Stimulated activated CD8-positive, alpha-beta memory T cell treated with anti-CD3 and anti-CD28 coated beads, Interleukin-7, amount 100 ng/mL, for 1 hour (primary cell): Measurements from ENCODE around the gene FAH.
"Not testable (repeated sequence)": the region's sequence is repeated elsewhere in the genome, so short reads cannot be mapped to it uniquely, and the experiment has no call there.

ENCODE experiments used
- DNase-seq, 2 donors: peaks; one replicate each; pipeline ENCODE4 v3.0.0-alpha.2; 2020; ENCODE audit warnings: low read depth in 2 of 2

Gene FAH

DNA sequence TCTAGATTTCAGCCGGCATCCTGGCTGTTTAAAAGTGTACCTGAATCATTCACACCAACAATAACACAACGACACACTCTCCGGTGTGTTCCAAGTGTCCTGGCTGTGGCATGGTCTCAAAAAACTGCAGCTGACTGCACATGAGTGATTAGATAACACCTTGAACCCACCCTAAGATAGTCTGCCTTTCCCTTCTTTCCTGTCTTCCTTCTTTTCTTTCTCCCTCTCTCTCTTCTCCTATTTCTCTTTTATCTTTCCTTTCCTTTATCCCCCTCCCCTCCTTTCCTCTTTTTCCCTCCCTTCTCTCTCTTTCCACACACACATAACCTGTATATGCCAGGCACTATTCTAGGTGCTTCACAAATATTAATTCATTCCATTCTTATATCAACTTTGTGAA, 1.2 kb upstream of the FAH start:
- no peak for DNase-seq

DNA sequence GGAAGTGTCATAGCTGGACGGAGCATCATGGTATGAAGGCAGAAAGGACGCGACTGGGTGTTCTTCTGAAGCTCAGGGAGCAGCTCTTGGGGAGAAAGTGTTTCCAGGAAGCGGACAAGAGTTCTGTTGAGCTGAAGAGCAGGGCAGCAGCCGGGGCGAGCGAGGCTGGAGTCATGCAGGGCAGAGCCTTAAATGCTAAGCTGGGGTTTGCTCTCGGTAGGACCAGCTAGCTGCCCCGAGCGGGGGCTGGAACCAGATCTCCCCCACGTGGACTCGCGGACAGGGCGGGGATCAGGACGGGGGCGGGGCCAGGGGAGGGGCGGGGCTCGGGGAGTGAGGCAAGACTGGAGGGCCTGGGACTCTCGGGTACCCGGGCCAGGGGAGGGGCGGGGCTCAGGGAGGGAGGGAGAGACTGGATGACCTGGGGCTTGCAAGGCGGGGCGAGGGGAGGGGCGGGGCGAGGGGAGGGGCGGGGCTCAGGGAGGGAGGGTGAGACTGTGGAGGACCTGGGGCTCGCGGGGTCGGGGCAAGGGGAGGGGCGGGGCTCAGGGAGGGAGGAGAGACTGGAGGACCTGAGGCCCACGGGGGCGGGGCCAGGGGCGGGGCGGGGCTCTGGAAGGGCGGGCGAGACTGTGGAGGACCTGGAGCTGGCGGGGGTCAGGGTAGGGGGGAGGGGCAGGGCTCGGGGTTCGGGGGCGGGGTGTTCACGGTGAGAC, 461 bp upstream of the FAH start:
- DNase-seq, result peak; percentile 61 to 70

DNA sequence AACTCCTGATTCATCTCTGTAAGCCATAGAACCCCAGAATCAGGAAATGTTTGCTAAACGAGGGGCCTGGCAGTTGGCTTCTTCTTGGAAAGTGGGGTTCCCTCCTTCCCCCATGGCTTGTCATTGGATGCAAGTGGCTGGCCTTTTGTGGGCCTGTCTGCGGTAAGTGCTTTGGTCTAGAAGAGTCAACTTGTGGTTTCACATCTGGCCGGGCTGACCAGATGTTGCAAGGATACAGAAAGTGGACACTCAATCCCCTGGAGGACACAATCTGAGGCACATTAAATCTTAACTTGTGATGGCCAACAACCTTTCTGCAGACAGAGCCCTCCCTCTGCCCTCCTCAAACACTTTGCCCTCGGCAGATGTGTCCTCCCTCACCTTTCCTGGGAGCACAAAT, 1.1 kb downstream of the FAH start:
- DNase-seq, result no peak

DNA sequence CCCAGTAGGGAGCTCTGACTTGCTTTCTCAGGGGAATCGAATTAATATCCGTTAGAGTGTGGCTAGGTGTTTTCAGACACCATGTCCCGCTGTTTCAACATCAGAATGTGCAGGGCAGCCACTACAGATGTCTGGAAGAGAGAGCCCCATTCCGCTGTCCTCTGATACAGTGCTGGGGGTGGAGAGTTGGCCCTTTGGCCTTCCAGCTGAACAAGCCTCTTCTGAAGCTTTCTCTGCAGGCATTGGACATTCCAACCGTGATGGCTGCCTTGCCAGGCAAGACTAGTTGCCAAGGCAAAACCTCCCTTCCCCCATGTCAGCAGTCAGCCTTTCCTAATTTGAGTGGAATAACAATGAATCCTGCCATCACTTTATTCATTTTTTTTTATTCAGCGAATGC, 1.5 kb downstream of the FAH start:
- DNase-seq, result no peak

DNA sequence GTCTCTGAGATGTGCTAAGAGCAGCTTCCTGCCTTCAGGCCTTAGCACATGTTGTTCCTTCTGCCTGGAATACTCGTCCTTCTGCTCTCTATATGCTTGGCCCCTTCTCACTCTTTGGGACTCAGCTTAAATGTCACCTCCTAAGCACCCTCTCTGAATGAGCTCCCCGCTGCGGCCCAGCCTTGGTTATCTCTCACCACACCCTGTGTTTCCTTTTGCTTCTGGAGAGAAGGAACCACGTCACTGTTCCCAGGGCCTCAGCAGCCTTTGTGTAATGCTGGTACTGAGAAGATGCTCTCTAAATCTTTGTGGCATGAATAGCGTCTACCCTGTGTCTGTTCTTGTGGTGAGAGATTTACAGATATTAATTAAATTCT, 2.2 kb downstream of the FAH start:
- DNase-seq, result no peak

DNA sequence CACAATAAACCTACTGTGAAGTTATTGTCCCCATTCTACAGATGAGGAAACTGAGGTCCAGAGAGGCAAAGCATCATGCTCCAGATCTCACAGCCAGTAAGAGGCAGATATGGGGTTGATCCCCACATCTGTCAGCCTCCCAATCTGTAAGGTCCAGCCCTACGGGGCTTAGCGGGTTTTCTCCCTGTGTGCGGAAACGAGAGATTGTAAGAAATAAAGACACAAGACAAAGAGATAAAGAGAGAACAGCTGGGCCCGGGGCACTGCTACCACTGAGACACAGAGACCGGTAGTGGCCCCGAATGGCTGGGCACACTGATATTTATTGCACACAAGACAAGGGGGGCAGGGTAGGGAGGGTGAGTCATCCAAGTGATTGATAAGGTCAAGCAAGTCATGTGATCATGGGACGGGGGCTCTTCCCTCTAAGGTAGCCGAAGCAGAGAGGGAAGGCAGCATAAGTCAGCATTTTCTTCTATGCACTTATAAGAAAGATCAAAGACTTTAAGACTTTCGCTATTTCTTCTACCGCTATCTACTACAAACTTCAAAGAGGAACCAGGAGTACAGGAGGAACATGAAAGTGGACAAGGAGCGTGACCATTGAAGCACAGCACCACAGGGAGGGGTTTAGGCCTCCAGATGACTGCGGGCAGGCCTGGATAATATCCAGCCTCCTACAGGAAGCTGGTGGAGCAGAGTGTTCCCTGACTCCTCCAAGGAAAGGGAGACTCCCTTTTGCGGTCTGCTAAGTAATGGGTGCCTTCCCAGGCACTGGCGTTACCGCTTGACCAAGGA, 2.8 kb downstream of the FAH start:
- DNase-seq, result not testable (repeated sequence)

DNA sequence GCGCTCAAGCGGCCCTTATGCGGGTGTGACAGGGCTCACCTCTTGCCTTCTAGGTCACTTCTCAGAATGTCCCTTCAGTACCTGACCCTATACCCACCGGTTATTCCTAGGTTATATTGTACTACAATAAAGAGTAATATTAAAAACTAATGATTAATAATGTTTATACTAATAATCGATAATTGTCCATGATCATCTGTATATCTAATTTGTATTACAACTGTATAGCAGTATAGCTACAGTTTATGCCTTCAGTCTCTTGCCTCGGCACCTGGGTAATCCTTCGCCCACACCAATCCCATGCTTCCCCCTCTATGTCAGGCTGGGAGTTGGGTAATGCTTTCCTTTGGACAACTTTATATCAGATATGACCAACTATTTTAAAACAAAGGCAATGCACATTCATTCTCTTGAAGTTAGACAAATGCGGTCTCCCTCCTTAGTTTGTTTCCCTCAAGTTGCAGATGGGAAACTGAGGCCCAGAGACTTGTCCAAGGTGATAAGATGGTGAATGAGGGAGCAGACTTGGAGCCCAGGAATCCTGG, 3.4 kb downstream of the FAH start:
- no peak for DNase-seq

DNA sequence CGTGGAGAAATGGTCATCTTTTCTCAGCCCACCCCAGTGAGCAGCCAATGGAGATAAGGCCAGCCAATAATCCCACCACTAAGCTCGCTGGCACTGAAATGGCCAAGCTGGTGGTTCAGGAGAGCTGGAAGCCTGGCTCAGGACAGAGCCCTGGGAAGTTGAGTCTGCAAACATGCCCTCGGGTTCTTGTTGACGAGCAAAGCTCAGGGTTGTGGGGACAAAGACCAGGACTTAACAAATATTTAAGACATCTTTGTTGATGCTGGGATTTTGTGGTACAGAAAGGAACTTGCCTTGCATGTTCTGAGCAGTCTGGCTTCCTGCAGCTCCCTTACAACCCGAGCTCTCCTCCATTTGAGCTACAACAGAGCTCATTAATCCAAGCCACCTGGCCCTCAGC, 4.4 kb downstream of the FAH start:
- DNase-seq, result no peak

DNA sequence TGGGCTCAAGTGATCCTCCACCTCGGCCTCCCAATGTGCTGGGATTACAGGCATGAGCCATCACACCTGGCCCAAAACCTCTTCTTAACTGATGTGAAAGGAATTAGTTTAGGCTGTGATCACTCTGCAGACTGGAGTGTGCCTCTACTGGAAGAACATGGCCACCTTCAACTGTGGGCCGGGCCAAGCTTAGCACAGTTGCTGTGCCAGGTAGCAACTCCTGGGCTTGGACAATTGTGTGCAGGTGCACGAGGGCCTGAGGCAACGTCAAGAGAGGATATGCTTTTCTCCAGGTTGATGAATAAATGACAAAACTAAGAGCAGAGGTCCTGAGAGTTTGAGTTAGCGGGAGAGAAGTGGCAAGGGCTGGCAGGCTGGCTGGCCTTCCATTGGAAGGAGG, 6.5 kb downstream of the FAH start:
- no peak for DNase-seq

DNA sequence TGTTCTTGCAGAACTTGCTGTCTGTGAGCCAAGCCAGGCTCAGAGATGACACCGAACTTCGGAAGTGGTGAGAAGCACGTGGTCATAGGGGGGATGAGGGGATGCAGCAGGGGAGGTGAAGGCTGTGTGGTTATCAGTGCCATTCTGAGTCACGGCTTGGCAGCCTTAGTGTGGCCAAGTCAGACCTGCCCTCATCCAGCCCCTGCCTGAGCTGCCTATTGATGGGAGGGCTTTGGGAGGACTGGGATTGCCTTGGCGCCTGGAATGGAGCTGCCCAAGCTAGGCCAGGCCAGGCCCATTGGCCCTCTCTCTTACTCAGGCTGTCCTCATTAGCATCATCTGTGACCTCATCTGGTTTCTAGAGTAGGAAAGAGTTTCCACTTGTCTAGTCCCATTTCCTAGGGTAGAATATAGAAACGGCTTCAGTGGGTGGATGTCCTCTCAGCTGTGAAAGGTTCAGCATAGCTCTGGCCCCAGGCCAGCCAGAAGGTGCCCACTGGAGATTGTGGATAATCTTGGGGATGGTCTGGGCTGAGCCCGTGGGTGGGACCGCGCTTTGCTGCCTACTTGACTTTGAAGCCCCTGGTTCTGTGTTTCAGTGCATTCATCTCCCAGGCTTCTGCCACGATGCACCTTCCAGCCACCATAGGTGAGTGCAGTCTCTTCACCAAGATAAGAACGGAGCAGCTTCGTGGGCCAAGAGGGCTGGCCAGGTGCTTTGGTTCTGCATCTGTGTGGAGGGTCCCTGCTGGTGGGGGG, 7.2 kb downstream of the FAH start:
- no peak for DNase-seq

DNA sequence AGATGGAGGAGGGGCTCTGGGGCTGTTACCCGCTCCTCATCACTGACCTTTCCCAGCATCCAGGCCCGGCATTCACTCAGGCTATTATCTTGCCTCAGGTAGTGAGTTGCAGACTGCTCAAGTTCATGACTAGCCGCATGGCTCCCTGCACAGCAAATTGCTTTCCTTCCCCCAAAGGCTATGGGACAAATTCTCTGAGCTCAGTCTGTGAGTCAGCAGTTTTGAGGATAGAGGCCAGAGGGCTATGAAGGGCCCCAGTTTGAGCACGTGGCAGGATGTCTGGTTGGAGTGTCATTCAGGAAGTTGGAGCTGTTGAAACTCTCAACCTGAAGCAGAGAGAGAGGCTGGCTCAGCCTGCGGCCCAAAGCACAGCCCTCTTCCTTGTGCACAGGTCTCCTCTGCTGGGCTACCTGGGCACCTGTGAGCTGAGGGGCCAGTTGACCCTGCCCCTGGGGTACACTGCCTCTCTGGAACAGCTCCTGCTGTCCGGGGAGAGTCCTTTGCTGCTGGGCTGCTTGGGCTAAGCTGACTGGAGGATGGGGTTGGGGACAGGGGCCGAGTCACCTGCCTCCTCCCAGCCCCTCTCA, 7.9 kb downstream of the FAH start:
- no peak for DNase-seq

DNA sequence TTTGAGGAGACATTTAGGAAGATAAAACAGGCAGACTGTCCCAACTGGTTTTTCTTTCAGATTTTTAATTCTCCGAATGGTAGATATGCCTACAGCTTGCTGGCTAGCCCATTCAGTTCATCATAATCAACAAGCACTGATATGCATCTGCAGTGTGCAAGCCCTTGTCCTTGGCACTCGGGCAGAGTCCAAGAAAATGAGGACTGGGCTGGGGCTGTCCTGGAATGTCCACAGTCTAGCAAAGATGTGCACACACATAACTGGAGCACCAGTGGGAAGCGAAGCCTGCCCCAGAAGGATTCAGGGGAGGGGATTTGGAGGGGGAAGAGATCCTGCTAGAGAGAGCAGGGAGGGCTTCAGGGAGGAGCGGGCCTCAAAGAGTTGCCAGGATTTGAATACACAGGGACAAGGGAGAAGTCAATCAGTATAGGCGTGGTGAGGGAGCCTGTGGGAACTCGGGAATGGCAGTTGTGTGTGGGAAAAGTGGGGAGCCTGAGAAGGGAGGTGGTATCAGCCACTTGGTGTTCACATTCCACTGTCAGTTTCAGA, 8.7 kb downstream of the FAH start:
- no peak for DNase-seq

DNA sequence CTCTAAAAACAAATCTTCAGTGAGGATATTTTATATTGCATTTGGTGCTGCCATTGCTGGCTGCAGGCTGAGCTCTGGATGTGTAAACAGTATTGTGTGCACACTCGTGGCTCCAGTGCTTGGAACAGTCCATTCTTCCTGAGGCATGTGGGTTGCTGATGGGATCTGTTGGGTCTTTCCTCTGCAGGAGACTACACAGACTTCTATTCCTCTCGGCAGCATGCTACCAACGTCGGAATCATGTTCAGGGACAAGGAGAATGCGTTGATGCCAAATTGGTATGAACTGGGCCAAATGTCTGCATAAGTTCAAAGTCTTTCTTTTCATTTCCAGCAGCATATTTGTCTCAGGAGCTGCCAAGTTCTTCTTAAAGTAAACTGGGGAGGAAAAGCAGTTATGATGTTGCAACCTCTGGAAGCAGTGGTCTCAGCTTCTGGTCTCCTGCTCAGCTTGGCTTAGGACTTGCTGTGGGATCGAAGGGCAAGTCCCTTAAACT, 9.3 kb downstream of the FAH start:
- no peak for DNase-seq

DNA sequence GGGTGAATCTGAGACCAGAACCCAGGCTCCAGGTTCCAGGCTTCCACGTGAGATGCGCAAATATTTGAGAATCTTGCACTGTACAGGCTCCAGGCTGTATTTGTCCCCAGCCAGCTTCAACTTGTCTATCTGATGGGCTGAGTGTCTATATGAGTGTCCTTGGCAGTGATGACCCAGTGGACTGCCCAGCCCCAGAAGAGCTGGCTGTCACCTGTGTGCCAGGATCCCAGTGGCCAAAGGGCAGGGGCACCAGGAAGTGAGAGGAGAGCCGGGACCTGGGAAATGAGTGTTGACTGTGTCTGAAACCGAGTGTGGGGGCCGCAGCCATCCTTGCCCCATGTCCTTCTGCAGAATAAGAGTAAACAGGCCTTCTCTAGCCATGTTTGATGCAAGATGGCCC, 10.4 kb downstream of the FAH start:
- no peak for DNase-seq

DNA sequence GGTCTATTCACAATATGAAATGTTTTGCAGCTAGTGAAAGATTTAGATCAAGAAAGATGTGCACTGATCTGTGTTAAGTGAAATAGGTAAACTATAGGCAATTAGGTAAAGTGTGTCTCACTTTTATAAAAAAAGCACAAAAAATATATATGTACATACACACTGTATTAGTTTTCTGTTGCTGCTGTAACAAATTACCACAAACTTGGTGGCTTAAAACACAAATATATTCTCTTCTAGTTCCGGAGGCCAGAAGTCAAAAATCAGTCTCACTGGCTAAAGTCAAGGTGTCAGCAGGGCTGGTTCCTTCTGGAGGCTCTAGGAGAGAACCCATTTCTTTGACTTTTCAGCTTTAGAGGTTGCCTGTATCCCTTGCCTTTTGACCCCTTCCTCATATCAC, 11.1 kb downstream of the FAH start:
- no peak for DNase-seq

DNA sequence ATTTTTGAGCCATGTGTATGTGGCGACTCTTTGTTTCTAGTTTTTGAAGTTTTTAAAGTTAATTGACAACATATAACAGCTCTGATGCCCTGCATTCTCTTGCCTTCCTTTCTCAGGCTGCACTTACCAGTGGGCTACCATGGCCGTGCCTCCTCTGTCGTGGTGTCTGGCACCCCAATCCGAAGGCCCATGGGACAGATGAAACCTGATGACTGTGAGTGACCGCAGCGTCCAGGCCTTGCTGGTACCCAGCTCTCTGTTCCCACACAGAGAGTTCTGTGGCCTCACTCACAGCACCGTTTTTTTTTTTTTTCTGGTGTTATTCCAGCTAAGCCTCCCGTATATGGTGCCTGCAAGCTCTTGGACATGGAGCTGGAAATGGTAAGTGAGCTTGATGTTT, 15.1 kb downstream of the FAH start:
- DNase-seq, result no peak

DNA sequence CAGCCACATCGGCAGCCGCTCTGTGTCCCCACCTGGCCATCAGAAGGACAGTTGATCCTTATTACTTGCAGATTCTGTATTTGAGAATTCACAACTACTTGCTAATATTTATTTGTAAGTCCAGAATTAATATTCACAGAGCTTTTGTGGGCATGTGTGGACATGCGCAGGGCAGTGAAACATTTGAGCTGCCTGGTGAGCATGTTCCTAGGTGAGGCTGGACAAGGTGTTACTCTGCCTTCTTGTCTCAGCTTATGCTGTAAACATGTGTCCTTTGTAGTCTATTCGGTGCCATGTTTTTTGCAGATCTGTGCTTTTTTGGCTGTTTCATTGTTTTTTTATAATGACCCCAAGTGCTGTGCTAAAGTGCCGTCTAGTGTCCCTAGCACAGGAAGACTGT, 15.6 kb downstream of the FAH start:
- DNase-seq, result no peak

DNA sequence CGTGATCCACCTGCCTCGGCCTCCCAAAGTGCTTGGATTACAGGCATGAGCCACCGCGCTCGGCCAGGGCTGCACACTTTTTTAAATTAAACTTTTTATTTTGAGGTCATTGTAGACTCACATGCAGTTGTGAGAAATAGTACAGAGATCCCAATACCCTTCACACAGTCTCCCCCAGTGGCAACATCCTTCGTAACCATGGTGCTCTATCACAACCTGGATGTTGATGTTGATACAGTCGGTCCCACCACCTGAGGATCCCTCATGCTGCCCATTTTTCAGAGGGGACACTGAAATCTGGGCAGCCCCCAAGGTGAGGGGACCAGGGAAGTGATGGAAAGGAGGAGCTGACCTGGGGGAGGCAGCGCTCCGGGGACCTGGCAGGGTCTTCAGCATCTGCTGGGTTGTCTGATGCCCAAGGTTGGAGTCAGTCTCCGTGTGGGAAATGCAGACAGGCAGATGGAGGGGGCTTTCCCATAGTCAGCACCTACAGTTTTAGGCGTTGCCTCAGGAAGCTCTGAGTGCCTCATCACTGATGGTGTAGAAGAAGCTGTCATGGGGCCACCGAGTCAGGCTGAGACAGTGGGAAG, 17.1 kb downstream of the FAH start:
- DNase-seq, result no peak

DNA sequence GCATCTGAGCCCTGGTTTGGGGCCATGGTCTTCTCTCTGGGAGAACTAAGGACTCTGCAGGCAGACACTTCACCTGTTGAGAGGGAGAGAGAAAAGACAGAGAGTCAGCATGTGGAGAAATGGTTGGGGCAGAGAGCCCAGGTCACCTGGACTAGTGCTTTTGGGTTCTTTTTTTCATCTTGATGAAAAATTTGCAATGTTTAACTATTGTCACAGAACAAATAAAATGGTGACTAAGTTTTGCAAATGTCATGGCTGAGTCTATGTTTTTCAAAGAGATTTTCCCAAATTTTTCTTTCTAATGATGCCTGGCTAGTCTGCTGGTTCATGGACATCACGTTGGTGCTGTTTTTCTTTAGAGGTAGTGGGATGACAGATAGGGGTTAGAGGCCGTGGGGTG, 17.8 kb downstream of the FAH start:
- no peak for DNase-seq

DNA sequence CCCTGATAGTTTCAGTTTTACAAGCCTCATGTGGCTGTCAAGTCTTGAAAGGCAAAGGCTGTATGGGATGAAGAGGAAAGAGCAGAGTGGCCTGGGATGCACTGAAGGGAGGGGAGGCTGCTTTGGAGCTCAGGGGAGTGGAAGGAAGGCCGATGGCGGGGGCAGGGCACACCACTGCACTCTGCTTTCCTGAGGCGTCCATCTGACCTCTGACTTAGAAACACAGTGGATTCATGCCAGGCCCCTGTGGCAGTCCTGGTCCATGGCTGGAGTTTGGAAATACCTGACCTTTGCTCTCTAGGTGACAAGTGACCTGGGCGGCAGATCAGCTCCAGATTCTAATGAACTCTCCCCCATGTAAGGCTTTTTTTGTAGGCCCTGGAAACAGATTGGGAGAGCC, 19.0 kb downstream of the FAH start:
- DNase-seq, result no peak

DNA sequence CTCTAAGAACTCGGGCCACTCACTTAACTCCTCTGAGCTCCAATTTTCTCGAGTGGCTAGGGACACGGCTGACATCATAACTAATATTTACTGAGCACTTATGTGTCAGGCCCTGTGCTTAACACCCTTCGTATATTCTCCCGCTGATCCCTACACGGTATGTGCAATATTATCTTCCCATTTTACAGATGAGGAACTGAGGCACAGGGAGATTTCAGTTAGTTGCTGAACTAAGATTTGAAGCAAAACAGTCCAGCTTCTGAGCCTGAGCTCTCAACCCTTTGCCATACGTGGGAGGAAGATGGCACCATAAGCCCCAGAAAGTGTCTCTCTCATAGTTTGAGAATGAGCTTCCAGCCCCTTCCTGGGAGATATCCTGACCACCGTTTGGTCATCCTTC, 19.6 kb downstream of the FAH start:
- no peak for DNase-seq
